ENCODE measurements around the gene SMOC2. TPM values are rescaled to one million over a fixed set of nuclear protein-coding genes. Genes with fewer than 3 reads are reported as not detected.

The SMOC2 gene
- polyA plus RNA-seq, 1 of the 3 experiments (the other 2 are of a cell fraction) = not detected

GRCh38 chr6:168663041-168663440 lies 222.1 kb downstream of the SMOC2 start (continued):
- TF ChIP-seq PBX3 (IDR thresholded peaks at IDR 0.05) (no peak), JUND (IDR thresholded peaks at IDR 0.05) (no peak), USF2 (IDR thresholded peaks at IDR 0.05; ENCODE audit: borderline replicate concordance, low read depth, low read length) (no peak), TCF12 (IDR thresholded peaks at IDR 0.05) (no peak), FOXM1 (IDR thresholded peaks at IDR 0.05; ENCODE audit: low read depth) (no peak), MEF2A (IDR thresholded peaks at IDR 0.05; ENCODE audit: borderline replicate concordance, low read depth) (no peak), RCOR1 (IDR thresholded peaks at IDR 0.05; ENCODE audit: low read length) (no peak), NFIC (IDR thresholded peaks at IDR 0.05; ENCODE audit: borderline replicate concordance) (no peak), RAD21 (IDR thresholded peaks at IDR 0.05; ENCODE audit: low read length) (no peak)

GRCh38 chr6:168664956-168665355 lies 224.0 kb downstream of the SMOC2 start:
- no peak overlapping the region for H3K27ac ChIP-seq (ENCODE audit: low read depth in 2 of 2, low read length in 1 of 2)
- no peaks in the 10 kb centered on the region for H3K36me3 ChIP-seq (replicated peaks in 1 of 2; ENCODE audit: control insufficient read depth in 1 of 2, insufficient read depth in 2 of 2, low read length in 1 of 2)
- no peaks in the 10 kb centered on the region for H3K9me3 ChIP-seq
- no peaks in the 10 kb centered on the region for H4K20me1 ChIP-seq (ENCODE audit: insufficient read depth)
- H2AFZ ChIP-seq (ENCODE audit: low read depth) = no peak overlapping the region
- H3K9ac ChIP-seq = no peak overlapping the region
- no peaks in the 10 kb centered on the region for H3K27me3 ChIP-seq (ENCODE audit: insufficient read depth)
- H3K9me2 ChIP-seq = no peaks in the 10 kb centered on the region
- DNase-seq = no peak
- POLR2A ChIA-PET = no interaction called here
- no peak for TF ChIP-seq PBX3 (IDR thresholded peaks at IDR 0.05)
- no peak for TF ChIP-seq RCOR1 (IDR thresholded peaks at IDR 0.05; ENCODE audit: low read length)
- TF ChIP-seq FOXJ3 (CRISPR knock-in tag; IDR thresholded peaks at IDR 0.05) = no peak
- TF ChIP-seq, protein P1, sequence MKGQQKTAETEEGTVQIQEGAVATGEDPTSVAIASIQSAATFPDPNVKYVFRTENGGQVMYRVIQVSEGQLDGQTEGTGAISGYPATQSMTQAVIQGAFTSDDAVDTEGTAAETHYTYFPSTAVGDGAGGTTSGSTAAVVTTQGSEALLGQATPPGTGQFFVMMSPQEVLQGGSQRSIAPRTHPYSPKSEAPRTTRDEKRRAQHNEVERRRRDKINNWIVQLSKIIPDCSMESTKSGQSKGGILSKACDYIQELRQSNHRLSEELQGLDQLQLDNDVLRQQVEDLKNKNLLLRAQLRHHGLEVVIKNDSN (IDR thresholded peaks at IDR 0.05; ENCODE audit: borderline replicate concordance, low read depth) = no peak
- TF ChIP-seq YY1 (IDR thresholded peaks at IDR 0.05; ENCODE audit: low read depth) = no peak
- TF ChIP-seq EP300 (IDR thresholded peaks at IDR 0.05; ENCODE audit: borderline replicate concordance in 1 of 2, low read depth in 1 of 2, low read length in 1 of 2) = no peak
- TF ChIP-seq, protein P2, sequence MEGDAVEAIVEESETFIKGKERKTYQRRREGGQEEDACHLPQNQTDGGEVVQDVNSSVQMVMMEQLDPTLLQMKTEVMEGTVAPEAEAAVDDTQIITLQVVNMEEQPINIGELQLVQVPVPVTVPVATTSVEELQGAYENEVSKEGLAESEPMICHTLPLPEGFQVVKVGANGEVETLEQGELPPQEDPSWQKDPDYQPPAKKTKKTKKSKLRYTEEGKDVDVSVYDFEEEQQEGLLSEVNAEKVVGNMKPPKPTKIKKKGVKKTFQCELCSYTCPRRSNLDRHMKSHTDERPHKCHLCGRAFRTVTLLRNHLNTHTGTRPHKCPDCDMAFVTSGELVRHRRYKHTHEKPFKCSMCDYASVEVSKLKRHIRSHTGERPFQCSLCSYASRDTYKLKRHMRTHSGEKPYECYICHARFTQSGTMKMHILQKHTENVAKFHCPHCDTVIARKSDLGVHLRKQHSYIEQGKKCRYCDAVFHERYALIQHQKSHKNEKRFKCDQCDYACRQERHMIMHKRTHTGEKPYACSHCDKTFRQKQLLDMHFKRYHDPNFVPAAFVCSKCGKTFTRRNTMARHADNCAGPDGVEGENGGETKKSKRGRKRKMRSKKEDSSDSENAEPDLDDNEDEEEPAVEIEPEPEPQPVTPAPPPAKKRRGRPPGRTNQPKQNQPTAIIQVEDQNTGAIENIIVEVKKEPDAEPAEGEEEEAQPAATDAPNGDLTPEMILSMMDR (IDR thresholded peaks at IDR 0.05) = no peak
- no peak for TF ChIP-seq USF2 (IDR thresholded peaks at IDR 0.05; ENCODE audit: borderline replicate concordance, low read depth, low read length)
- no peak for TF ChIP-seq ELF1 (IDR thresholded peaks at IDR 0.05)
- no peaks in the 10 kb centered on the region; a peak in 1 of 4 replicates for H3K4me1 ChIP-seq (ENCODE audit: control insufficient read depth in 1 of 2, insufficient read depth in 2 of 2, low read depth in 1 of 2, low read length in 1 of 2)
- WGBS (ENCODE audit: low lambda C conversion rate) = 61% methylated on average over 9 of the region's 9 CpGs
- no peaks in the 10 kb centered on the region for H3F3A ChIP-seq (replicated peaks; ENCODE audit: insufficient read depth)
- CTCF ChIA-PET = no interaction called here
- no peaks in the 10 kb centered on the region for H3K79me2 ChIP-seq (ENCODE audit: insufficient read depth)
- no peak overlapping the region for H3K4me3 ChIP-seq (ENCODE audit: low read depth in 2 of 2, low read length in 1 of 2)
- H3K4me2 ChIP-seq = no peak overlapping the region
